DND-41 (cell line): ENCODE results near the gene SHANK1.

Experiments used
- EZH2 ChIP-seq: IDR thresholded peaks from 3 replicates; pipeline ENCODE4 v1.6.1; 2012; ENCODE audit warnings: borderline replicate concordance, low read depth, mild to moderate bottlenecking, moderate library complexity, low read length, inconsistent platforms; ENCODE audit not compliant: severe bottlenecking
- TF ChIP-seq, protein P1 (sequence below): IDR thresholded peaks from 2 replicates; pipeline ENCODE4 v1.5.1; 2012; ENCODE audit warnings: borderline replicate concordance, low read length, moderate library complexity, mild to moderate bottlenecking; ENCODE audit not compliant: poor library complexity, severe bottlenecking; ENCODE audit errors: extremely low read depth

DNA sequence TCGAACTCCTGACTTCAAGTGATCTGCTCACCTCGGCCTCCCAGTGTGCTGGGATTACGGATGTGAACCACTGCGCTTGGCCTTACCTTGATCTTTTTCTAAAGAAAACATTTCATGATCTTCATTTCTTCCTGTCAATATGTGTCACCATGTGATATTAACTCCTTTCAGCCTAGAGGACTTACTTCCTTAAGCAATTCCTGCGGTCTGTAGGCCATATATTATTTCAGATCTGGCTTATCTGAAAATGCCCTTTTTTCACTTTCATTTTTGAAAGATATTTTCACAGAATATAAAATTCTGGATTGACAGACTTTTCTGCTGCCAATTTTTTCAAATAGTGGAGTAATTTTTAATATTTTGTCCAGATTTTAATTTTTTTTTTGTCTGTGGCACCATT is 48.7 kb upstream of the SHANK1 start:
- TF ChIP-seq, protein P1, sequence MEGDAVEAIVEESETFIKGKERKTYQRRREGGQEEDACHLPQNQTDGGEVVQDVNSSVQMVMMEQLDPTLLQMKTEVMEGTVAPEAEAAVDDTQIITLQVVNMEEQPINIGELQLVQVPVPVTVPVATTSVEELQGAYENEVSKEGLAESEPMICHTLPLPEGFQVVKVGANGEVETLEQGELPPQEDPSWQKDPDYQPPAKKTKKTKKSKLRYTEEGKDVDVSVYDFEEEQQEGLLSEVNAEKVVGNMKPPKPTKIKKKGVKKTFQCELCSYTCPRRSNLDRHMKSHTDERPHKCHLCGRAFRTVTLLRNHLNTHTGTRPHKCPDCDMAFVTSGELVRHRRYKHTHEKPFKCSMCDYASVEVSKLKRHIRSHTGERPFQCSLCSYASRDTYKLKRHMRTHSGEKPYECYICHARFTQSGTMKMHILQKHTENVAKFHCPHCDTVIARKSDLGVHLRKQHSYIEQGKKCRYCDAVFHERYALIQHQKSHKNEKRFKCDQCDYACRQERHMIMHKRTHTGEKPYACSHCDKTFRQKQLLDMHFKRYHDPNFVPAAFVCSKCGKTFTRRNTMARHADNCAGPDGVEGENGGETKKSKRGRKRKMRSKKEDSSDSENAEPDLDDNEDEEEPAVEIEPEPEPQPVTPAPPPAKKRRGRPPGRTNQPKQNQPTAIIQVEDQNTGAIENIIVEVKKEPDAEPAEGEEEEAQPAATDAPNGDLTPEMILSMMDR = no peak
- TF ChIP-seq EZH2 = no peak
